Activated CD4-positive, CD25-positive, alpha-beta regulatory T cell treated with anti-CD3 and anti-CD28 coated beads, Interleukin-2, amount 50 U/mL, for 72 hours (primary cell): ENCODE data around the gene PCDH8.

Experiments used
- DNase-seq: peaks from one replicate; pipeline ENCODE4 v3.0.0; 2021

The PCDH8 gene

DNA sequence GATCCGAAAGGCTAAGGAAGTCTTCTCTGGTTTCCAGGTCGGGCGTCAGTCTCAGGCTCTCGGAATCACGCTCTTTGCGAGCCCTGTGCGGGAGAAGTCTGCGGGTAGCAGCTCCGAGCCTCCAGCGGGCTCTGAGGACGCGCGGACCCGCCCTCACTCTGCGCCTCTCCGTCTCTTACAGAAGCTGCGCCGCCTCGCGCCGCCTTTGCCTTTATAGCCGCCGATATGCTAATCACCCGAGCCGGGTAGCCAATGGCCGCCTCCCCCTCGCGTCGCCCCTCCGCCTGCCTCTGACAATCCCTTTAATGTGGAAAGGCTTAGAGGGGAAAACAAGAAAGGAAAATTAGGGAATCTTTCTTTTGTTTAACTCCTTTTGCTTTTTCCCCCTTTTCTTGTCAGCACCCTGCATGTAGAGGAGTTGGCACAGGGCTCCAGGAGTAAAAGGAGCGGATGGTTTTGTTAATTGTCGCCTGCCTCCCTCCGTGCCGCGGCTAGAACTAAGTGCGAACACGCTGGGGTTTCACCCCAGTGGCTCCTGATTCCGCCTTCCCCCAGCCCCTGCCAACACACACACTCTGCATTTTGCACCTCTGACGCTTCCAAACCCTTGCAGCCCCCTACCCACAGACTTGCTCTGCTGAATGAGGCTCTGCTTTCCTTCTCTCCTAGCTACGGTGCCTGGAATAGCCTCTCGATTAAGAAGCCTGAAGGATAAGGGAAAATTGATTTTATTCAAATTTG, at the start of gene PCDH8:
PCDH8 (minus strand) TSS at position 186 of the 741 bp plus-strand sequence. CDS start 204 bp downstream, outside the sequence.
- DNase-seq = no peak

GRCh38 chr13:52896827-52897659, 48.6 kb upstream of the PCDH8 start:
- DNase-seq = no peak

- DNase-seq = no peak
Measured at GRCh38 chr13:52894413-52894812, 46.0 kb upstream of the PCDH8 start.

GRCh38 chr13:52892925-52893324, 44.5 kb upstream of the PCDH8 start:
- DNase-seq = no peak

DNA sequence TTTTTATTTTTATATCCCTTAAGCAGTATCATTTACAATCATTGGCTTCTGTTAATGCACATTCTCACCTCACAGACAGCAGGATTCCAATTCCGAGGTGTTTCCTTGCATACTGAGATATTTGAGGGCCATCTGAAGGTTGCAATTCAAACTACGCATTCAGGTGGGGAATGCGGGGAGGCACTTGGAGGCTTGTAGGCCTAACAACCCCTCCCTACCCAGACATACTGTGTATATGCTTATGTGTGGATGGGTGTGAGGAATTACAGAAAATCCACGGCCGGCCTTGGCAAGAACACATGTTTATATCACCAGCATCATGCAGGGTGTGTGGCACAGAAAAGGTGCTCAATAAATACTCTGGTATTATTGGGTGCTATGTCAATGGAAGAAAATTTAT, 43.3 kb upstream of the PCDH8 start:
- no peak for DNase-seq

DNA sequence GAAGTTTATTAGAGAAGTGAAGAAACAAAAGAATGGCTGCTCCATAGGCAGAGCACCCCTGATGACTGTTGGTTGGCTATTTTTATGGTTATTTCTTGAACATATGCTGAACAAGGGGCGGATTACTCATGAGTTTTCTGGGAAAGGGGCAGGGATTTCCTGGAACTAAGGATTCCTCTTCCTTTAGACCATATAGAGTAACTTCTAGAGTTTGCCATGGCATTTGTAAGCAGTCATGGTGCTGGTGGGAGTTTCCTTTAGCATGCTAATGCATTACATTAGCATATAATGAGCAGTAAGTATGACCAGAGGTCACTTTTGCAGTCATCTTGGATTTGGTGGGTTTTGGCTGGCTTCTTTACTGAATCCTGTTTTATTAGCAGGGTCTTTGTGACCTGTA, 38.7 kb upstream of the PCDH8 start:
- DNase-seq = no peak

- no peak for DNase-seq
Measured at GRCh38 chr13:52885141-52885540, 36.7 kb upstream of the PCDH8 start.

- DNase-seq = no peak
Measured at GRCh38 chr13:52884429-52885010, 36.1 kb upstream of the PCDH8 start.

DNA sequence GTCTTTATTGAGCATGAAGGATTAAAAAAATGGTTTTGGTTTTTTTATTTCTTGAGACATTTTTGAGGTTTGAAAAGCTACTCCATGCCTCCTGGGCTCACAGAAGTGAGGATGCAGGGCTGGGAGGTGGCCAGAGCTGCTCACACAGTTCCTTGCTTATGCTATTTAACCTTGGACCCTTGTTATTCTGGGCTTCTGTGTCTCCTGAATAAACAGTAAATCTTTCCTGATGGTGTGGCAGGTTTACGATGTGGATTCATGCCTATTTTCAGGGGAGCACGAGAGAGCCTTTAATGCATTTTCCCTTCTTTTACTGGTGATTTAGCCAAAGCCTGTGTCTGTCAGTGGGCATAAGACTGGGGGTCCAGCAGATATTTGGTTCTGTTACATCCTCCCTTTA, 34.3 kb upstream of the PCDH8 start:
- DNase-seq = no peak

GRCh38 chr13:52879950-52880741, 31.7 kb upstream of the PCDH8 start:
- no peak for DNase-seq

GRCh38 chr13:52878831-52879230, 30.4 kb upstream of the PCDH8 start:
- no peak for DNase-seq

DNA sequence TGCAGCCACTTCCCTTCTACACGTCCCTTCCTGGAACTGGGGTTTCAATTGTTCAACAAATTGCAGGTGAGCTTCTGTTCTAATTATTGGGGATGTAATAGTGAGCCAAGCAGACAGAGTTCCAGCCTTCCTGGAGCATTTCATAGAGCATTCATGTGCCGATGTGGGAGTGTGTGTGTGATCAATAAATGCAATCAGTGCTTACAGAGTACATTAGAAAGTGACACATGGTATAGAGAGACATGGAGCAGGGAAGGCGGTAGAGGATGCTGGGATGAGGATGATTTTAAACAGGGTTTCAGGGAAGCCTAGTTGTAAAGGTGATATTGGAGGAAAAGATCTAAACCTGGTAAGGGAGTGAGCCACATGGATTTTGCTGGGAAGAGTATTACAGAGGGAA, 21.7 kb upstream of the PCDH8 start:
- DNase-seq = no peak

DNA sequence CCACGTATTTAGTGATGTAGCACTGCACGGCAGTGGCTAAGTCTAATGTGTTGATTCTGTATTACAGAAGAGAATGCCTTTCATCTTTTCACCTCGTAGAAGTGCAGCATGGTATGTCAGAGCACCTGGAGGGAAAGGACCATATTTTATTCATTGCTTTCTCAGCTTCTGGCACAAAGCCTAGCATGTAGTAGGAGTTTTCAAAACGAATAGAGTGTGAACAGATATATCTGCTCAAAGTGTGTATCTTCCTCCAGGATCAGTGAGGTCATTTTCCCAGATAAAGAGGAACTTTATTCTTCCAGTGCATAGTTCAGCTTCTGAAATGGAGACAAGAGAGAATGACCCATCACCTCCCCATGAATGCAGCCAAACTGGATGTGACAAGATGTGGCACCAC, 21.2 kb upstream of the PCDH8 start:
- no peak for DNase-seq

- DNase-seq = no peak
Measured at GRCh38 chr13:52869050-52869449, 20.6 kb upstream of the PCDH8 start.

GRCh38 chr13:52868190-52868589, 19.8 kb upstream of the PCDH8 start:
- no peak for DNase-seq

DNA sequence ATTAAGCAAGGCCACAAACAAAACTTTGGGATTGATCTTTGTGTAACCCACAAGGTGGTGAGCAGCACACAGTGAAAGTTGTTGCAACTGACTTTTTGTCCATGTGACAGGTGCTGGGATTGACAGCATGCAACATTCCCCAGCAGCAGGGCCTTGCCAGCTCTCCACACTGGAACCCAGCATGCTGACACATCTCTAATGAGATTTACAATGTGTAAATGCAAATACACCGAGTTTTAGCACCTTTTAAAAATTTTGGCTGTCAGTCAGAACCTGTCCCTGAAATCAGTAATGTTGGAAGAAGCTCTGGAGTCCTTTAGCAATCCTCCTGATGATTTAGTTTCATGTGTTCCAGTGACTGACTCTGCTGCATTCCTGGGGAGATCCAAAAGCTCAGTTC, 16.5 kb upstream of the PCDH8 start:
- DNase-seq = no peak

DNA sequence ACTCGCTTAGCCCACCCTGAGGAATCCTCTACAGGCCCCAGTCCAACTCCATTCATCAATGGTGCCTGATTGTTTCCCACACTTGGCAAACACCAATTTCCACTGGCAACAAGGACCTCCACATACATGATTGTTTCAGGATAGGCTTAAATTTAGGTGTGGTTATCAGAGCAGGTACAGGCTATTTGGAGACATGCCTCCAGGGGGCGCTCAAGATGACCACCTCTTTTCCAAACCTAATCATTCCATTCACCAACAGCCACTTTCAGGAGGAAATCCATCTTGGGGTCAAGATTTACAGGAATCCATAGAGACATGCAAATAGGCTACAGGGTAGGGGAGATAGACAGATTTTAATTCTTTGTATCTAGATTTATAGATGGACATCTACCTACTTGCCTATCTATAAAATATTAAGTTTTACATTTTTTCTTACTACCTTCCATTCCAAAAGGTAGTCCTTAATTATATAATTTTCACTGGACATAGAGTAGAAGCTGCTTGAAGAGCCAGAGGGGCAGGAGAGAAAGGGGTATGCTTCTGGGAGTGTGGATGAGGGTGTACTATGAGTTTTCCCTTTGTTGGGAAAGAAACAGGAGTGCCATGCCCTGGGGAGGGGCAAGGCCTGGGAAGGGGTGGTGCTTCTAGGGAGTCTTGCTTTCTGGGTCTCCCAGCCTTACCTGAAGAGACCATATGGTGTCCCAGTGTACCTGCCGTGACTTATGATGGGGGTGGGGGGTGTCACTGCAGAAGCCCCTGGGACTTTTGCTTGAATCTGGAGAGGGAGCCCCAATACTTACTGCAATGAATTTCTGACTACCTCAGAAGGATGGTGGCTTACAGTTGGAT, 14.1 kb upstream of the PCDH8 start:
- no peak for DNase-seq

- no peak for DNase-seq
Measured at GRCh38 chr13:52852444-52852843, 4.0 kb upstream of the PCDH8 start.

GRCh38 chr13:52851137-52851962, 2.9 kb upstream of the PCDH8 start:
- no peak for DNase-seq

DNA sequence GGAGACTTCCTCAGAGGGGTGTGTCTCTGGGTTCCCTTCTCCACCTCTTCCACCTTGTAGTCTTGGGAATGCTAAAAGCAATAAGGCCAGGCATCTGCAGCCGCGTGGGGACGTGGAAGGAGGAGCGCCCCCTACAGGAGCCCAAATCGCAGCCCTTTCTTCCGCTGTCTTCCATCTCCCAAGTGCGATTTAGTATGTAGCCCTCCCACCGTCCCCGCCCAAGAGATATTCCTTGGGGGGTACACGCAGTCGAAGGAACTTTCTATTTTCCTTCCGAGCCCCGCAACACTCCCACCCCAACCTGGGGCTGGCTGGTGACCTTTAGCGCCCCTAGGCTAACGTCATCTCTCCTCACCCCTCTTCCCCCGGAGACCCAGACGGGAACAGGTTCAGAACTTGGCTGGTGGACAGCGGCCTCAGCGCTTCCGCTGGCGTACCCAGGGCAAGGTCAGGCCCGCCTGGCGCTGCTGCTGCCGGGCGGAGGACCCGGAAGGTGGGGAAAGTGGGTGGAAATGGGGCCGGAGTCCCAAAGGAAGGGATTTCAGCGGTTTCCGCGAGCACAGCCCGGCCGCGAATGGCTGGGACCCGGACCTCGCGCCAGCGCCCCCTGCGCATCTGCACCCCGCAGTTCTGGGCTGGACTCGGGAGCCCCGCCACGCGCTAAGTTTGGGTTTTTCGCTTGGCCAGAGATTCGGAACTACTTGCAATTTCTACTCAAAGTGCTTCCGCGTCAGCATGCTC, 2.1 kb upstream of the PCDH8 start:
- no peak for DNase-seq

GRCh38 chr13:52850072-52850395, 1.6 kb upstream of the PCDH8 start:
- DNase-seq = no peak
